HG02884 (cell line): ENCODE measurements around the gene RAI1.
"Not testable (repeated sequence)": the region's sequence is repeated elsewhere in the genome, so short reads cannot be mapped to it uniquely, and the experiment has no call there.

Experiments
- ATAC-seq: cut with Tn5 transposase; IDR thresholded peaks from one replicate; pipeline ENCODE4 v1.9.1; 2021; ENCODE audit warnings: mild to moderate bottlenecking, moderate library complexity; ENCODE audit not compliant: unreplicated experiment

Gene RAI1

GRCh38 chr17:17793378-17794214, 112.3 kb downstream of the RAI1 start:
- no peak for ATAC-seq

DNA sequence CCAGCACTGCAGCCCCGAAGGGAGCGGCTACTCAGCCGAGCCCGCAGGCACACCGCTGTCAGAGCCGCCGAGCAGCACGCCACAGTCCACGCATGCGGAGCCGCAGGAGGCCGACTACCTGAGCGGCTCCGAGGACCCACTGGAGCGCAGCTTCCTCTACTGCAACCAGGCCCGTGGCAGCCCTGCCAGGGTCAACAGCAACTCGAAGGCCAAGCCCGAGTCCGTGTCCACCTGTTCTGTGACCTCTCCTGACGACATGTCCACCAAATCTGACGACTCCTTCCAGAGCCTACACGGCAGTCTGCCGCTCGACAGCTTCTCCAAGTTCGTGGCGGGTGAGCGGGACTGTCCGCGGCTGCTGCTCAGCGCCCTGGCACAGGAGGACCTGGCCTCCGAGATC, 113.1 kb downstream of the RAI1 start:
- no peak for ATAC-seq

- ATAC-seq: no peak
These were observed 114.0 kb downstream of the RAI1 start for GRCh38 chr17:17795296-17795695.

DNA sequence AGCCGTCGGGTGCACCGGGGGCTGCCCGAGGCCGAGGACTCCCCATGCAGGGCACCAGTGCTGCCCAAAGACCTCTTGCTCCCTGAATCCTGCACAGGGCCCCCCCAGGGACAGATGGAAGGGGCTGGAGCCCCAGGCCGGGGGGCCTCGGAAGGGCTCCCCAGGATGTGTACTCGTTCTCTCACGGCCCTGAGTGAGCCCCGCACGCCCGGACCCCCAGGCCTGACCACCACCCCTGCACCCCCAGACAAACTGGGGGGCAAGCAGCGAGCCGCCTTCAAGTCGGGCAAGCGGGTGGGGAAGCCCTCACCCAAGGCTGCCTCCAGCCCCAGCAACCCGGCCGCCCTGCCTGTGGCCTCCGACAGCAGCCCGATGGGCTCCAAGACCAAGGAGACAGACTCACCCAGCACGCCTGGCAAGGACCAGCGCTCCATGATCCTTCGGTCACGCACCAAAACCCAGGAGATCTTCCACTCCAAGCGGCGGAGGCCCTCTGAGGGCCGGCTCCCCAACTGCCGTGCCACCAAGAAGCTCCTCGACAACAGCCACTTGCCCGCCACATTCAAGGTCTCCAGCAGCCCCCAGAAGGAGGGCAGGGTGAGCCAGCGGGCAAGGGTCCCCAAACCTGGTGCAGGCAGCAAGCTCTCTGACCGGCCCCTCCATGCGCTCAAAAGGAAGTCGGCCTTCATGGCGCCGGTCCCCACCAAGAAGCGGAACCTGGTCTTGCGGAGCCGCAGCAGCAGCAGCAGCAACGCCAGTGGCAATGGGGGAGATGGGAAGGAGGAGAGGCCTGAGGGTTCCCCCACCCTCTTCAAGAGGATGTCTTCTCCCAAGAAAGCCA, 114.9 kb downstream of the RAI1 start:
- no peak for ATAC-seq

DNA sequence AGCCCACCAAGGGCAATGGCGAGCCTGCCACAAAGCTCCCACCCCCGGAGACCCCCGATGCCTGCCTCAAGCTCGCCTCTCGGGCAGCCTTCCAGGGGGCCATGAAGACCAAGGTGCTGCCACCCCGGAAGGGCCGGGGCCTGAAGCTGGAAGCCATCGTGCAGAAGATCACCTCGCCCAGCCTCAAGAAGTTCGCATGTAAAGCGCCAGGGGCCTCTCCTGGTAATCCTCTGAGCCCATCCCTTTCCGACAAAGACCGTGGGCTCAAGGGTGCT, 115.5 kb downstream of the RAI1 start:
- ATAC-seq: no peak

DNA sequence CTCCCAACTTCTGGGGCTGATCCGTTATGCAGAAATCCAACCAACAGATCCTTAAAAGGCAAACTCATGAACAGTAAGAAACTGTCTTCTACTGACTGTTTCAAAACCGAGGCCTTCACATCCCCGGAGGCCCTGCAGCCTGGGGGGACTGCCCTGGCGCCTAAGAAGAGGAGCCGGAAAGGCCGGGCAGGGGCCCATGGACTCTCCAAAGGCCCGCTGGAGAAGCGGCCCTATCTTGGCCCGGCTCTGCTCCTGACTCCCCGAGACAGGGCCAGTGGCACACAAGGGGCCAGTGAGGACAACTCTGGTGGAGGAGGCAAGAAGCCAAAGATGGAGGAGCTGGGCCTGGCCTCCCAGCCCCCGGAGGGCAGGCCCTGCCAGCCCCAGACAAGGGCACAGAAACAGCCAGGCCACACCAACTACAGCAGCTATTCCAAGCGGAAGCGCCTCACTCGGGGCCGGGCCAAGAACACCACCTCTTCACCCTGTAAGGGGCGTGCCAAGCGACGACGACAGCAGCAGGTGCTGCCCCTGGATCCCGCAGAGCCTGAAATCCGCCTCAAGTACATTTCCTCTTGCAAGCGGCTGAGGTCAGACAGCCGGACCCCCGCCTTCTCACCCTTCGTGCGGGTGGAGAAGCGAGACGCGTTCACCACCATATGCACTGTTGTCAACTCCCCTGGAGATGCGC, 116.0 kb downstream of the RAI1 start:
- ATAC-seq: no peak

- no peak for ATAC-seq
These were observed 116.8 kb downstream of the RAI1 start for GRCh38 chr17:17798010-17798556.

DNA sequence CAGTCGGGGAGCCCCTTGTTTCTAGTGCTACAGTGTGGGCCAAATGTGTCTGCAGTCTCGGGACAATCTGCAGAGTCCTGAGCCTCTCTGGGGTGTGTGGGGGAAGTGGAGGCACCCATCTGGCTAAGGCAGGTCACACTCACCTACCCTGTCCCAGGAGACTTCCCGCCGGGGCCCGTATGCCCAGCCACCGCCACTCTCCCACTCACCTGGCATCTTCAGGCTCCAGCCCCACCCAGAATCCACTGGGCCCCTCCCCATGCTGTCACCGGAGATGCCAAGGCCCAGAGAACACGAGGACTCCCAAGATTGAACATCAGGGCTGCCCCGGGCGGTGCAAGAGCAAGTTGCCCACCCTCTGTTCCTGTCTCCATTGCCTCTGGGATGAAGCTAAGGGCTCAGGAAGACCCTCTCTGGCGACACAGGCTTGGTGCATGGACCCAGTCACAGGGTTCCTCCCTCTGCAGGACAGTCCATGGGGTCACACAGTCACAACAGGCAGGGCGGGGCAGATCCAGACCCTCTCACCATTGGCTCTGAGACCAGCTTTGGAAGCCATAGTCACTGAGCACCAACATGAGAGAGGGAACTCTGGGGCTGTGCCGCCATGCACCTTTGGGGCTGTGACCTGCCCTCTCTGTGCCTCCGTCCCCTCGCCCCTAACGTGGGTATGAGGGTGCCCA, 117.5 kb downstream of the RAI1 start:
- no peak for ATAC-seq

- ATAC-seq: no peak
These were observed 119.3 kb downstream of the RAI1 start for GRCh38 chr17:17800504-17801021.

GRCh38 chr17:17801800-17802481, 120.7 kb downstream of the RAI1 start:
- no peak for ATAC-seq

DNA sequence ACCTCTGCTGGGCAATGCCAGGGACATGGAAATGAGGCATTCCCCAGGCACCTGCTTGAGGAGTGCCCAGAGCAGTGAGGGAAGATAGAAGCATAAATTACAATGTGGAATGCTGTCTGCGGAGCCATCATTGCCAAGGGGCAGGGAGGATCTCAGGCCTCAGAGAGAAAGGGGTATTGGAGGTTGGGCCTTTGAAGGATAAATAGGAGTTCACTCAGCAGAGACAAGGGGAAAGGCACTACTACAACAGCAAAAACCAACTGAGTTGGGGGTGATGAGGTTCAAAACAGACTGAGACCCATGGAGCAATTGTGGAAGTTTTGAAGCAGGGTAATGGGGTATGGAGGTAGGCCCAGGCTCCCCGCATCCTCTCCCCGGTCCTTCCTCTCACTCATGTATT, 122.7 kb downstream of the RAI1 start:
- ATAC-seq: no peak

DNA sequence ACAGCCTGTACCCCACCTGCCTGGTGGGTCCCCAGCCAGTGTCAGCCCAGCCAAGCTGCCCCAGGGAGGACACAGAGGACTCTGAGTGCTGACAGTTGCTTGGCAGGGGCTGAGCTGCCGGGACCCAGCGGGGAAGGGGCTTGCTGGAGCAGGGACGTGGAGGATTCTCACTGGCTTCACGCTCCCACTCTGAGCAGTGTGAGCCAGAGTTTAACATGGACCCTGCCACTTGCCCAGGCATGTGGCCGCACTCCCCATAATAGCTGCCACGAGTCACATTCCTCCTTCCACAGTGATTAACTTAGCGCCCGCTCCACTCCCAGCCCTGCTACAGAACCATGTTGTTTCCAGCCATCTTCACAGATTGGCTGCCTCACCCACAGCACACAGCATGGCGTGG, 124.3 kb downstream of the RAI1 start:
- ATAC-seq: no peak

- ATAC-seq: no peak
These were observed 124.8 kb downstream of the RAI1 start for GRCh38 chr17:17806035-17806434.

- no peak for ATAC-seq
These were observed 125.5 kb downstream of the RAI1 start for GRCh38 chr17:17806611-17807274.

DNA sequence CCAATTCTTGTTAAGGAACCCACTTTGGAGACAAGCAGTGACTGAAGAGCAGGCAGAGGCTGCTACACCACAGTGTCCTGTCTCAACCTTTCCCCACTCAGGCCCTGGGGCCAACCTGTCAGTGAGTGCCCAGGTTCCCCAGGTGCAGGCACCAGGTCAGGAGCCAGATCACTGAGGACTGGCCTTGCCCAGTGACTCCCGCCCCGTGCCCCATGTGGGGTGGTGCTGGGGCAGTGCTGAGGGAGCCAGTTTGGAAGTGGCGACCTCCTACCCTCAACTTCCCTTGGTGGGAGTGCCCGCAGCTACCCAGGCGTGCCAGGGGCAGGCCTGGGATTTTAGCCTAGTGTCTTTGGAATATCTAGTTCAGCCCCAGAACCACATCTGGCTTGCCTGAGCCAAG, 126.2 kb downstream of the RAI1 start:
- ATAC-seq: no peak

- ATAC-seq: not testable (repeated sequence)
These were observed 126.9 kb downstream of the RAI1 start for GRCh38 chr17:17808200-17808599.

GRCh38 chr17:17808706-17809432, 127.6 kb downstream of the RAI1 start:
- peak; percentile 58 for ATAC-seq

DNA sequence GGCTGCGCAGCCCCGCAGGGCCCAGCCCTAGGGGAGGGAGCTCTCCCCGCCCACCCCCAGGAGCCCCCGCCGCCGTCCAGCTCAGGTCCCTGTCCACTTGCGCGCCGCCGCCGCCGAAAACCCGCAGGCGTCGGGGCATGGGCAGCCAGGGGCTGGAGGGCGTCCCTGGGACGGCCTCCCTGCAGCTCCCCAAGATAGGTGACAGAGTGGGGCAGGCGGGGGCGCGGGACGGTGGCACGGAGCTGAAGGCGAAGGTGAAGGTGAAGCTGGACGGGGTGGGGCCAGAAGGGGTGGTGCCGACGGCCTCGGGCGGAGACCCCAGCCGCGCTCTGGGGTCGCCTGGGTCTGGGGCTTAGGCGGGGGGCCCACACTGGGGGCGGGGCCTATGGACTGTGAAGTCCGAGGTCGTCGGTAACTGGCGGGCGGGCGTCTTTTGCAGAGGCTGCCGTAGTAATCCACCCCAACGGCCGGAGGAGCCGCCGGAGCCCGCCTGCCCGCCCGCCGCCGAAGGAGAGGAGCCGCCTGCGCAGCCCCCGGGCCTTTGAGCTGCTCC, 128.3 kb downstream of the RAI1 start:
- ATAC-seq: no peak
